Measurements from ENCODE around the gene HSFX3.
"Not testable (repeated sequence)": the region's sequence is repeated elsewhere in the genome, so short reads cannot be mapped to it uniquely, and the experiment has no call there.

DNA sequence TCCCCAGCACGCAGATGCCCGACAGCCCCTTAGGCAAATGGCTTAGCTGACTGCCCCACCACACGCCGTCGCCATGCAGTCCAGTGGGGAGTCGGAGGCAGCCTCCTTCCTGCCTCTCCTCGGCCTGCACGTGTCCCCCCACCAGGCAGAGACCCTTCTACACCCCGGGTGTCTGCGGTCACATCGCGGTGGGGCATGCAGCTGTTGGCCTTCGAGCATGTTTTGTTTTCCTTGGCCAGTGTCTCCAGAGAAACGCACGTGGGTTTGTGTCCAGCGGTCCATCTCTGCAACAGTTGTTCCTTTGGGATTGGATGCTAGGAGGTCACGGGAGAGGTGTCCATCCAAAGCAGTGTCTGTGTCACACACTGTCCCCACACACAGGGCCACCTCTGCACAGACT is 45.5 kb upstream of the HSFX3 start, which contains the start of gene HSFX2:
- TF ChIP-seq ZNF274 (IDR thresholded peaks at IDR 0.05; ENCODE audit: low read depth, low read length); YY1 (IDR thresholded peaks at IDR 0.05; ENCODE audit: insufficient read depth, insufficient read length); SUZ12 (IDR thresholded peaks at IDR 0.05; ENCODE audit: extremely low read depth, insufficient read depth, insufficient read length): not testable (repeated sequence)
